NCI-H2227 treated with DMSO at 0.1 percent for 48 hours (cell line): ENCODE measurements around the gene DPYSL4.
"Not testable (repeated sequence)": the region's sequence is repeated elsewhere in the genome, so short reads cannot be mapped to it uniquely, and the experiment has no call there.

Experiments
- DNase-seq: peaks from one replicate; lab custom pipeline; 2025; lab: John Stamatoyannopoulos, UW

The DPYSL4 gene

DNA sequence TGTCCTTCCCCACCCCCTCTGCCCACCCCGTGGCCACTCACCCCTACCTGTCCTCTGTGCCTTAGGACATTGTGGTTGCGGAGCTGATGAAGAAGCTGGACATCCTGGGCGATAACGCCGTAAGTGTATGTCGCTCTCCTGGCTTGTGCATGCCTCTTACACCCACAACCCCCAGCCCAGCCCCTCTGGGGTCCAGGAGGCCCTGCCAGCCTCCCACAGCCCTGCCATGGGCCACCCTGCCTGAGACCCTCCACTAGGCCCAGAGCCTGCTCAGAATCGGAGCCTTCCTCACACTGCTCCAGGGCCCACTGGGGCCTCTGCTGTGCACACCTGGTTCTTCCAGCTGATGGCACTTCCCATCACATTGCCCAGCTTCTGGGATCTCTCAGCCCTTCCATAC is 36.8 kb upstream of the DPYSL4 start:
- no peak for DNase-seq

DNA sequence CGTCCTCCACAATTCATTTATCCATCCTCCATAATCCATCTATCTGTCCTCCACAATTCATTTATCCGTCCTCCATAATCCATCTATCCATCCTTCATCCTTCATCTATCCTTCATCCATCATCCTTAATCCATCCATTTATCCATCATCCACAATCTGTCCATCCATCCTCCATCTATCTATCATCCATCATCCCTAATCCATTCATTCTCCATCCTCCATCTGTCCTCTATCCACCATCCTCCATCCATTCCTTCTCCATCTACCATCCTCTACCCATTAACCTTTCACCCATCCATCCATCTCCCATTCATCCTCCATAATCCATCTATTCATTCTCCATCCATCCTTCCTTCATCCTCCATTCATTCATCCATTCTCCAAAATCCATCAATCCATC is 36.0 kb upstream of the DPYSL4 start:
- DNase-seq: no peak

DNA sequence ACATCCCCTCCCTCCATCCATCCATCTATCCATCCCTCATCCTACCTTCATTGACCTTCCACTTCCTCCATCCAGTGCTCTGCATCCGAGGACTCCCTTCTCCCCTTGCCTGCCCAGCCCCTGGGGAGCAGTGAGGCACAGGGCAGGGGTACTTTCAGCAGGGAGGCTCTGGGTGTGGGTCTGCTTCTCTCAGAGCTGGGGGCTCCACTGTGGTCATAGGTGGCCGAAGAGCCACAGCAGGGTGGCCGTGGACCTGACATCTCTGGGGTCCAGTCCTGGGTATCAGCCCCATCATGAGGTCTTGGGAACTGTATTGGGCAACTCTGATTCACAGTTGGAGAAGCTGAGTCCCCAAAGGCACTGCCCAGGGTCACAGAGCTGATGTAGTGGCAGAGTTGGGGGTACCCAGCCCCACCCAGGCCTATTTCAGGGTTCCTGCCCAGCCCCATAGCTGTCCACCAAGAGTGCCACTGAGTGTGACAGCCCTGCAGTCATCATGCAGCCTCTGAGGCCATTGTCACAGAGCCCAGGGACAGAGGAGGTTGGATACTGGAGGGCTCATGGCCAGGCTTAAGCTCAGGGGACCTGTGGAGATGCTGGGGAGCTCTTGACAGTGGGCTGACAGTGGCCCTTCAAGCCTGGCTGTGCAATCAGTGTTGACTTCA is 35.3 kb upstream of the DPYSL4 start:
- no peak for DNase-seq

DNA sequence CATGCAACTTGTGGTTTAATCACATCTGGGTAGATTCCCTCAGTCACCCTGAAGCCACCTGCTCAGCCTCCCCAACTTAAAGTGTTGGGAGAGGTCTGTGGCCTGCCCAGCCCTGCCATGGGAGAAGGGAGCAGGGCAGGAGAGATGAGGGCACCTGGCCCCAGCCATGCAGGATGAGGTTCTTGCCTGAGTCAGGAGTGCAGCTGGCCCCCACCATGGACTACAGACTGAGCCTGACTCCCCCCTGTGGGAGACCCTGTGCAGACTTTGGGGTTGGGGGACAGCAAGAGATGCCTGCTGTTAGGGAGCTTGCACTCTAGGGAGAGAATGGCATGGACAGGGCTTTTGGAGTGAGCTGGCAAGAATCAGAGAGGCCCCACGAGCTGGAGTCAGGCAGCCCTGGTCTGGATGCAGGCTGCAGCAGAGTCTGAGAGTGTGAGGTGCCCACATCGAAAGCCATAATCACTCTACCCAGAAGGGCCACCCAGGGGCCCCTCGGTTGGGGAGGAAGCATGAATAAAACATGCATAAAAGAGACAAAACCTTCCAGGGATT is 34.7 kb upstream of the DPYSL4 start:
- no peak for DNase-seq

DNA sequence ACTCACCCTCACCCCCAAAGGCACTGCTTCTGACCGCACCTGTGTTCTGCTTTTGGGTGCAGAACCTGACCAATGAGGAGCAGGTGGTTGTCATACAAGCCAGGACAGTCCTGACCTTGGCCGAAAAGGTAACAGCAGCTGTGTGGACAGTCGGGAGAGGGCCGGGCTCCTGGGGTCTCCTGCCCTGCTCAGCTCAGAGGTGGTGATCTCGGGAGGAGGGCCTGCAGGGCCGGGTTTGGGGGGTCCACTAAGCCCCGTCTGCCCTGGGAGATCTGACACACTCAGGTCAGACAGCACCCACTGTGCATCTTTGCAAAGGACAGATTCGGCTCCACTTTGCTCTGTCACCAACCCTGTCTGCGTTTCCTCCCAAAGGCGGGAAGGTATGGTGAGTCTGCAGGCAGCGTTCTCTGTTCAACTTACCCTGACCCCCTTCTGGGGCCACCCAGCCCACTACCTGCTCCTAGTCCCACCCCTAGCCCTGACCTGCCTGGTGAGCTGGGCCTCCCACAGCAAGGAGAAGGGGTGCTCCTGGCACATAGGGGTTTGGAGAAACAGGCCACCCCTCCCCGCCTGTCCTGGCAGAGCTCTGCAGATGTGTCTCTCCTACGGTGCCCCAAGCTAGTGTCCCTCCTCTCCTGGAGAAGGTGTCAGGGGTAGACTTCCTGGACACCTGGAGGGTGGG is 33.7 kb upstream of the DPYSL4 start:
- no peak for DNase-seq

DNA sequence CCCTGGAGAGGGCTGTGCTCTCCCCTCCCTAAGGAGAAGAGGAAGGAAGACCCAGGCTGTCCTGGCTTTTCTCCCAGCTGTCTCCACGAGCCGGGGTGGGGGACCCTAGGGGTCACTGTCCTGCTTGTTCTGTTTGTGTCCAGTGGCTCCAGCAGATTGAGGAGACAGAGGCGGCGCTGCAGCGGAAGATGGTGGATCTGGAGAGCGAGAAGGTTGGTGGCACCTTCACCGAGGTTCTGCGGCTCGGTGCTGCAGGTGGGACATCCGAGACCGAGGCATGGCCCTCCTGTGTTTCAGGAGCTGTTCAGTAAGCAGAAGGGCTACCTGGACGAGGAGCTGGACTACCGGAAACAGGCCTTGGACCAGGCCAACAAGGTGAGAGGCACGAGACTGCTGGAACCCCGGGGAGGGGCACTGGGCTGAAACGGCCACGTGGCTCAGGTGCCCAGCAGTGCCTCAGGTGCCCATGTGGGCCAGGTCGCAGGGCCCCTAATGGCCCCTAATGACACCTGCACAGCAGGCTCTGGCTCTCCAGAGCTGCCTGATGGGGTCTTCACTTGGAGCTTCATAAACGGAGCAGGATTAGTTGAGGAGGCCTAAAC is 33.0 kb upstream of the DPYSL4 start:
- DNase-seq: no peak

DNA sequence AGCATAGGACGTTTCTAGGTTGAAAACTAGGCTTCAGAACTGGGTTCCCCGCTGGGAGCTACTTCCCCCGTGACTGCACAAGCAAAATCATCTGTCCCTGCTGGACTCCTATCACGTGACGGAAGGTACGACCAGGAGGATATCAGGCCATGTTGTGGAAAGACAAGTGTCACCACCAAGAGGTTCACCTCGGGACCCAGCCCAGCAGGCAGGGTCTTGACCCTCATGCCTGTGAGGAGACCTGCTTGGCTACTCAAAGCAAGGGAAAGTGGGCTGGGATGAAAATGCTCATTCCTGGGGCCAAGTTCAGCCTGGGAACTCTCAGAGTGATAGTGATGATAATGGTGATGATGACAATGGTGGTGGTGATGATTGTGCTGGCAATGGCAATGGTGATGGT is 32.3 kb upstream of the DPYSL4 start:
- no peak for DNase-seq

DNA sequence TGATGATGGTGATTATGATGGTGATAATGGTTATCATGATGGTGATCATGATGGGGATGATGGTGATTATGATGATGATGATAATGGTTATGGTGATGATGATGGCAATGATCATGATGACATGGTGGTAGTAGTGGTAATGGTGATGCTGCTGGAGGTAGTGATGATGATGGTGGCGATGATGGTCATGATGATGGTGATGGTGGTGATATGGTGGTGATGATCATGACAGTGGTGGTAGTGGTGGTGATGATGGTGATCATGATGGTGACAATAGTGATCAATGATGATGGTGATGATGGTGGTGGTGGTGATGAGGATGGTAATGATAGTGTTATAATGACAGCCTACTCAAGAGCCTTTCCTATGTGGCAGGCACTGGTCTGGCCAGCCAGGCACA is 31.8 kb upstream of the DPYSL4 start:
- DNase-seq: no peak

DNA sequence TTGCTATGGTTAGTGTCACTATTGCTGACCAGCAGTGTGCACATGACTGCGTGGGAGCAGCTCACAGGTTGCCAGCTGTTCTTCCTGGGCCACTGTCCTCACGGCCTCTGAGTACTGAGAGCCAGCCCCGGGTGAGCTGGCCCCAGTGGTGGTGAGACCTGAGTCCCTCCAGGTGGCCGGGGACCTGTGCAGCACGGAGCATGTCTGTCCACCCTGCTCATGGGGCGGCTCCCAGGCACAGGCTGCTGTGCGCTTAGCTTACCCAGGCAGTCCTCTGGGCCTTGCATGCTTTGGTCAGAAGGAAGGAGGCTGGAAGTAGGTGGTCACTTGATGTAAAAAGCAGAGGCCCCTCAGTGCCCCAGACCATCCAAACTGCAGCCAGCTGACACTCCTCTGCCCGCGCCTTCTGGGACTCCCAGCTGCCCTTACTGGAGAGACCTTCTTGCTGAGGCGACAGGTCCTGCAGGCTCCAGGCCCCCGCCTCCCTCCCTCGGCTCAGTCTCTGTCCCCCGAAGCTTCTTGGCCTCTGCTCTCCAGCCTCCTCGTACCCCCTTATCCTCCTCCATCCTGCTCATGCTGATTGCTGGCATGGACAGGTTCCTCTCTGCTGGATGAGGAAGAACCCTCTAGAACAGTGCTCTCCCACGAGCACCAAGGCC is 30.9 kb upstream of the DPYSL4 start:
- DNase-seq: no peak

DNA sequence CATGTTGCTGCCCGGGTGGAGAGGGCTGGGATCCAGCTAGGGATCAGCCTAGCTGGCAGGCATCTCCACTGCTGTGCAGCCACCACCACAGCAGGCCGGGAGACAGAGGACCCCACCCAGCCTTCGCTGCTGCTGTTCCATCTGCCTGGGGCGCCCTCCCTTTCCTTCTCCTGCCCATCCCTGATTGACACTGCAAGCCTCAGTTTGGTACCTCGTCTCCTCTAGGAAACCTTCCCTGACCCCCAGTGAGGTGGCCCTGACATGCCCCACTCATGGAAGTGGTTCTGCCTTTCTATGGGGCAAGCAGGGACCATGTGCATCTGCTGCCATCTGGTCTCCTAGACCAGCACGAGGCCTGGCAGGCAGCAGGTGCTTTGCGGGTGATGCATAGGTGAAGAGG is 30.4 kb upstream of the DPYSL4 start:
- no peak for DNase-seq

DNA sequence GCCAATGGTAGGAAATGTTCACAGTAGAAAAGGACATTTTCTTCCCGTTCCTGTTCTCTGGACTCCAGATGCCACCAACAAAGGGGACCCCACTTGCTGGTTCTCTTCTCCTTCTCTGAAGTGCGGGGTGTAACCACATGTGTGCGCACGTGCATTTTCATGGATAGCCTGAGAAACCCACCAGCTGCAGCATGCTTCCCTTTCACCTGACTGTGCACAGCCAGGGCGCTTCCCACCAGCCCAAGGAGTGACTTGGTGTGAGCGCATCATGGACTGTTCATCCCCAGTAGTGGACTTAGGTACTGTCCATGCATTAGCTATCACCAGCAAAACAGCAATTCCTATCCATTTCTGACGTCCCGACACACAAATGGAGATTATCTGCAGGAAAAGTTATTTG is 29.6 kb upstream of the DPYSL4 start:
- no peak for DNase-seq

DNA sequence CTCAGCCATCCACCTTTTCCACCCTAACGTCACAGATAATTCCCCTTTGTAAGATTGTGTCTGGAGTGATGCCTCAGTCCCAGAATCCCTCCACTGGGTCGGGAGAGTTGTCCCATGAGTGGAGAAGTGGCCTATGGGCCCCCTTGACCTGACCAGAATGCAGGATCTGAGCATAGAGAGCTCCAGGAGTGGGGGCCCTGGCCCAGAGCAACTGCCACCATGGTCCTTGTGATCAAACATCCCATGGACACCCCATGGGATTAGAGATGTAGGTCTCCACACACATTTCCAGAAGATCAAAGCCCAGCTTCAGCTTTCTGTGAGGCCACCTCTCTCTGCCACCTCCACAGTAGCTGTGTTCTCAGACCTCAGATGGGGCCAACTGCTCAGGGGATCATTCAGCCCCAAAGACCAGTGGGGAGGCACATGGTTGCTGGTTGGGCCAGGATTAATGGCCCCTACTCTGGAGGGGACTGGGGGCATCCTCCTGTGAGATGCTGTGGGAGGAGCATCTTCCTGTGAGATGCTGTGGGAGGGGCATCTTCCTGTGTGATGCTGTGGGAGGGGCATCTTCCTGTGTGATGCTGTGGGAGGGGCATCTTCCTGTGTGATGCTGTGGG is 28.5 kb upstream of the DPYSL4 start:
- no peak for DNase-seq

DNA sequence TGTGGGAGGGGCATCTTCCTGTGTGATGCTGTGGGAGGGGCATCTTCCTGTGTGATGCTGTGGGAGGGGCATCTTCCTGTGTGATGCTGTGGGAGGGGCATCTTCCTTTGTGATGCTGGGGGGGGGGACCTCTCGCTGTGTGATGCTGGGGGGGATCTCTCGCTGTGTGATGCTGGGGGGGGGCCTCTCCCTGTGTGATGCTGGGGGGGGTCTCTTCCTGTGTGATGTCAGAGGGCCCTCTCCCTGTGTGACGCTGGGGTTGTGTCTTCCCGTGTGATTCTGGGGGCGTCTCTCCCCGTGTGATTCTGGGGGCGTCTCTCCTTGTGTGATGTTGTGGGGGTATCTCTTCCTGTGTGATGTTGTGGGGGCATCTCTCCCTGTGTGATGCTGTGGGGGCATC is 27.9 kb upstream of the DPYSL4 start:
- DNase-seq: no peak

DNA sequence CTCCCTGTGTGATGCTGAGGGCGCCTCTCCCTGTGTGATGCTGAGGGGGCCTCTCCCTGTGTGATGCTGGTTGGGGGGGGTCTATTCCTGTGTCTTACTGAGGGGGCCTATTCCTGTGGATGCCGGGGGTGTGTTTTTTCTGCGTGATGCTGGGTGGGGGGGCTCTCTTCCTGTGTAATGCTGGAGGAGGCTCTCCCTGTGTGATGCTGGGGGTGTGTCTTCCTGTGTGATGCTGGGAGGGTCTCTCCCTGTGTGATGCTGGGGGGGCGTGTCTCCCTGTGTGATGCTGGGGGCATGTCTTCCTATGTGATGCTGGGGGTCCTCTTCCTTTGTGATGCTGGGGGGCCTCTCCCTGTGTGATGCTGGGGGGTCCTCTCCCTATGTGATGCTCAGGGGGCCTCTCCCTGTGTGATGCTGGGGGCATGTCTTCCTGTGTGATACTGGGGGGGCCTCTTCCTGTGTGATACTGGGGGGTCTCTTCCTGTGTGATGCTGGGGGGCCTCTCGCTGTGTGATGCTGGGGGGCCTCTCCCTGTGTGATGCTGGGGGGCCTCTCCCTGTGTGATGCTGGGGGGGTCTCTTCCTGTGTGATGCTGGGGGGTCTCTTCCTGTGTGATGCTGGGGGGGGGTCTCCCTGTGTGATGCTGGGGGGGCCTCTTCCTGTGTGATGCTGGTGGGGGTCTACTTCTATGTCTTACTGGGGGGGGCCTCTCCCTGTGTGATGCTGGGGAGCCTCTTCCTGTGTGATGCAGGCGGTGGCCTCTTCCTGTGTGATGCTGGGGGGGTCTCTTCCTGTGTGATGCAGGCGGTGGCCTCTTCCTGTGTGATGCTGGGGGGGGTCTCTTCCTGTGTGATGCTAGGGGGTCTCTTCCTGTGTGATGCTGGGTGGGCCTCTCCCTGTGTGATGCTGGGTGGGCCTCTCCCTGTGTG is 27.2 kb upstream of the DPYSL4 start:
- DNase-seq: not testable (repeated sequence)

DNA sequence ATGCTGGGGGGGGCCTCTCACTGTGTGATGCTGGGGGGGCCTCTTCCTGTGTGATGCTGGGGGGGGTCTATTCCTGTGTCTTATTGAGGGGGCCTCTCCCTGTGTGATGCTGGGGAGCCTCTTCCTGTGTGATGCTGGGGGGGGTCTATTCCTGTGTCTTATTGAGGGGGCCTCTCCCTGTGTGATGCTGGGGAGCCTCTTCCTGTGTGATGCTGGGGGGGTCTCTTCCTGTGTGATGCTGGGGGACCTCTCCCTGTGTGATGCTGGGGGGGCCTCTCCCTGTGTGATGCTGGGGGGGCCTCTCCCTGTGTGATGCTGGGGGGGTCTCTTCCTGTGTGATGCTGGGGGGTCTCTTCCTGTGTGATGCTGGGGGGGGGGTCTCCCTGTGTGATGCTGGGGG is 26.5 kb upstream of the DPYSL4 start:
- not testable (repeated sequence) for DNase-seq

DNA sequence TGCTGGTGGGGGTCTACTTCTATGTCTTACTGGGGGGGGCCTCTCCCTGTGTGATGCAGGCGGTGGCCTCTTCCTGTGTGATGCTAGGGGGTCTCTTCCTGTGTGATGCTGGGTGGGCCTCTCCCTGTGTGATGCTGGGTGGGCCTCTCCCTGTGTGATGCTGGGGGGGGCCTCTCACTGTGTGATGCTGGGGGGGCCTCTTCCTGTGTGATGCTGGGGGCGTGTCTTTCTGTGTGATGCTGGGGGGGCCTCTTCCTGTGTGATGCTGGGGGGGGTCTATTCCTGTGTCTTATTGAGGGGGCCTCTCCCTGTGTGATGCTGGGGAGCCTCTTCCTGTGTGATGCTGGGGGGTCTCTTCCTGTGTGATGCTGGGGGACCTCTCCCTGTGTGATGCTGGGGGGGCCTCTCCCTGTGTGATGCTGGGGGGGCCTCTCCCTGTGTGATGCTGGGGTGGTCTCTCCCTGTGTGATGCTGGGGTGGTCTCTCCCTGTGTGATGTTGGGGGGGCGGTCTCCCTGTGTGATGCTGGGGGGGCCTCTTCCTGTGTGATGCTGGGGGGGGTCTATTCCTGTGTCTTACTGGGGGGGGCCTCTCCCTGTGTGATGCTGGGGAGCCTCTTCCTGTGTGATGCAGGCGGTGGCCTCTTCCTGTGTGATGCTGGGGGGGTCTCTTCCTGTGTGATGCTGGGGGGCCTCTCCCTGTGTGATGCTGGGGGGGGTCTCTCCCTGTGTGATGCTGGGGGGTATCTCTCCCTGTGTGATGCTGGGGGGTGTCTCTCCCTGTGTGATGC is 25.7 kb upstream of the DPYSL4 start:
- DNase-seq: not testable (repeated sequence)

DNA sequence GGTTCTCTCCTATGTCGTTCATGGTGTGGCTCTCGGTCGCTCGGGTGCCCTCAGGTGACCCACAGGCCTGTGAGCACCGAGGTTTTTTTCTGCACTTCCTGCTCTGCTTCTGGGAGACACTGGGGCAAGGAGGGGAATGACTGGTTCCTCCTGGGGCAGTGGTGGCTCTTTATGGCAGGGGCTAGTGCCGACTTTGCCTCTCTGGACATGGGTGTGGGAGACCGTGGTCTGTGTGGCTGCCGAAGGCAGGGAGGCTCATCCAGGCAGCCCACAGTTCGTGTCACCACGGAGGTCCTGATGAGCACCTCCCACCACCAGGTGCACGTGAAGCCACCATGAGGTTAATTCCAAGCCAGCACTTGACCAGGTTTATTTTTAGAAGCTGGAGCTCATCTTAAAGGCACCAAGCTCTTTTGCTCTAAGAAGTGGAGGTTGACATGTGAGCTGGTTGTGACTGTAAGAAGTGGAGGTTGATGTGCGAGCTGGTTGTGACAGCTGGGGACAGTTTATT is 24.7 kb upstream of the DPYSL4 start:
- no peak for DNase-seq

DNA sequence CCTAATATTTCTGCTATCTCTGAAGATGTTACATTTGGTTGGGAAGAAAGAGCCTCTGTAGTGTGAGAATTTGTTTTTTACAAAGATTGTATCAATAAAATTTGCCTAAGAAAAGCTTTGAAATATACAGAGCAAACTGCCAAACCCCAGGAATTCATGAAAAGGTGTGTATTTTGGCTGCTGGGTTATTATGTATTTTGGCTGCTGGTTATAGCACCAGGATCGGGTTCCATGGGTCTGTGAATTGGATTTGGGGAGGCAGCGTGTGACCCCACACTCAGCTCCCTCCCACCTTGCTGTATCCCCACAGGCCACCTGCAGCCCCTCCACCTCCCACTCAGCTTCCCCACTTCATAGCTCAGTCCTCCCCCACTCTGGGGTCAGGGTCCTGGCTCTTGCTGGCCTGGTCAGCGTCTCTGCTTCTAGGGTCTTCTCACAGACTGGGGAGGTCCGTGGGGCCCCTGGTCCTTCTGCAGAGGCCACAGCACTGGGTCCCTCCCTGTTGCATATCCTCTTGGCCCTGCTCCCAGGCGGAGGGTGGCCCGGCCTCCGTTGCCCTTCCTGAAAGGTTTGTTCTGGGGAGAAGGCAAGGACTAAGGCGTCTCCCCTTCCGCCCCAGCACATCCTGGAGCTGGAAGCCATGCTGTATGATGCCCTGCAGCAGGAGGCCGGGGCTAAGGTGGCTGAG is 24.0 kb upstream of the DPYSL4 start:
- DNase-seq: no peak

DNA sequence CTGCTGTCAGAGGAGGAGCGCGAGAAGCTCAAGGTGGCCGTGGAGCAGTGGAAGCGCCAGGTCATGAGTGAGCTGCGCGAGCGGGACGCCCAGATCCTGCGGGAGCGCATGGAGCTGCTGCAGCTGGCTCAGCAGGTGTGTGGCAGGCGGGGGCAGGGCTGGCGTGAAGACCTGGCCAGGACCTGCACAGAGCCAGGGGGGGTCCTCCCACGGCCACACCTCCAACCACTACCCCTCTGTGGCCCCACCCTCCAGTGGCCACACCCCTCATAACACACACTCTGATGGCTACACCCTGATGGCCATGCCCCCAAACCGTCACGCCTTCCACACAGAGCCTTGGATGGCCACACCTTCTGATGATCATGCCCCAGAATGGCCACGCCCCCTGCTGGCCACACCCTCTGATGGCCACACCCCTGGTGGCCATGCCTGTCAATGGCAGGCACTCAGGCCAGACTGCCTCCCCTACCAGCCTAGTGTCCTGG is 23.4 kb upstream of the DPYSL4 start:
- no peak for DNase-seq
